ENCODE measurements around the gene FOXD4L1.
"Not testable (repeated sequence)": the region's sequence is repeated elsewhere in the genome, so short reads cannot be mapped to it uniquely, and the experiment has no call there.

DNA sequence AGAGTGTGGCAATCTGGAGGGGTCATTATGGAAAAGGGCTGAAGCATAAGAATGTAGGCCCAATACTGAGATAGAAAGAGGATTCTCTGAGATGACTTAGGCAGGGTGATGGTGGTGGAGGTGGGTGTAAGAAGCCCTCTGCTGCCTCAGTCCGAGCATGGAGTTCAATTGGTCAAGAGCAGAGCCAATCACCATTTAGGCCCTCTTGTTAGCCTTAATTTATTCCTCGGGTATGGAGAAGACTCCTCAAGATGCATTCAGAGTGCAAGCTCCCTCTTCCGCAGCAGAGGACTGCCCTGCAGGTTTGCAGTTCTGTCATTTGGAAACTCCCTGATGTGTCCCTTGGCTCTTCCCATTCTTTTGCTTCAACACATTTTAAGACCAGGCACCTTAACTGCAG, 17.5 kb downstream of the FOXD4L1 start:
- not testable (repeated sequence) for TF ChIP-seq CTCF (IDR thresholded peaks at IDR 0.05); ZFP36 (IDR thresholded peaks at IDR 0.05; ENCODE audit: borderline replicate concordance, partially characterized antibody); POLR2A (IDR thresholded peaks at IDR 0.05; ENCODE audit: low read length); BCL3 (IDR thresholded peaks at IDR 0.05); CEBPB (IDR thresholded peaks at IDR 0.05); REST (IDR thresholded peaks at IDR 0.05); HMGXB4 (CRISPR knock-in tag; IDR thresholded peaks at IDR 0.05; ENCODE audit: borderline replicate concordance); JUNB (IDR thresholded peaks at IDR 0.05); SMC3 (IDR thresholded peaks at IDR 0.05); SREBF2 (IDR thresholded peaks at IDR 0.05); CHD2 (IDR thresholded peaks at IDR 0.05; ENCODE audit: low read length, partially characterized antibody); PBX3 (IDR thresholded peaks at IDR 0.05)
- TF ChIP-seq, protein P1, sequence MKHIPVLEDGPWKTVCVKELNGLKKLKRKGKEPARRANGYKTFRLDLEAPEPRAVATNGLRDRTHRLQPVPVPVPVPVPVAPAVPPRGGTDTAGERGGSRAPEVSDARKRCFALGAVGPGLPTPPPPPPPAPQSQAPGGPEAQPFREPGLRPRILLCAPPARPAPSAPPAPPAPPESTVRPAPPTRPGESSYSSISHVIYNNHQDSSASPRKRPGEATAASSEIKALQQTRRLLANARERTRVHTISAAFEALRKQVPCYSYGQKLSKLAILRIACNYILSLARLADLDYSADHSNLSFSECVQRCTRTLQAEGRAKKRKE (CRISPR knock-in tag; IDR thresholded peaks at IDR 0.05; ENCODE audit: low read depth), result not testable (repeated sequence)
